Neural crest cell (in vitro differentiated cells): ENCODE results near the gene NUMBL. TPM values are rescaled to one million over a fixed set of nuclear protein-coding genes. Genes with fewer than 3 reads are reported as not detected.

ENCODE experiments used
- DNase-seq: peaks from one replicate; pipeline ENCODE4 v3.0.0; 2021; ENCODE audit warnings: low read depth, mixed read lengths, low spot score
- H3K27ac Mint-ChIP-seq: one replicate; pipeline ENCODE4 v1.8.0; 2021; ENCODE audit warnings: mild to moderate bottlenecking, mixed read lengths; ENCODE audit not compliant: unreplicated experiment
- H3K27me3 Mint-ChIP-seq: 2 replicates; pipeline ENCODE4 v1.8.0; 2021; ENCODE audit warnings: low read depth, mild to moderate bottlenecking, mixed read lengths
- H3K36me3 Mint-ChIP-seq: 2 replicates; pipeline ENCODE4 v1.8.0; 2021; ENCODE audit warnings: low read depth, mild to moderate bottlenecking, mixed read lengths
- H3K4me1 Mint-ChIP-seq: 2 replicates; pipeline ENCODE4 v1.8.0; 2021; ENCODE audit warnings: mixed read lengths
- H3K4me3 Mint-ChIP-seq: one replicate; pipeline ENCODE4 v1.8.0; 2021; ENCODE audit warnings: mild to moderate bottlenecking, mixed read lengths
- H3K9me3 Mint-ChIP-seq: 2 replicates; pipeline ENCODE4 v1.8.0; 2021; ENCODE audit warnings: mixed read lengths
- total RNA-seq: library from RNA; stranded (reverse); gene quantifications from 2 replicates; pipeline ENCODE4 v1.2.1, GENCODE V29; 2021
- TF ChIP-seq, protein P1 (sequence below): fragments of 200-600 bp; sonication (generic); conservative IDR thresholded peaks from 2 replicates; pipeline ENCODE4 v1.5.0; 2021; ENCODE audit warnings: antibody characterized with exemption, mild to moderate bottlenecking

Gene NUMBL
- total RNA-seq, 1 donor from 2014 or later, result 26.8 TPM

DNA sequence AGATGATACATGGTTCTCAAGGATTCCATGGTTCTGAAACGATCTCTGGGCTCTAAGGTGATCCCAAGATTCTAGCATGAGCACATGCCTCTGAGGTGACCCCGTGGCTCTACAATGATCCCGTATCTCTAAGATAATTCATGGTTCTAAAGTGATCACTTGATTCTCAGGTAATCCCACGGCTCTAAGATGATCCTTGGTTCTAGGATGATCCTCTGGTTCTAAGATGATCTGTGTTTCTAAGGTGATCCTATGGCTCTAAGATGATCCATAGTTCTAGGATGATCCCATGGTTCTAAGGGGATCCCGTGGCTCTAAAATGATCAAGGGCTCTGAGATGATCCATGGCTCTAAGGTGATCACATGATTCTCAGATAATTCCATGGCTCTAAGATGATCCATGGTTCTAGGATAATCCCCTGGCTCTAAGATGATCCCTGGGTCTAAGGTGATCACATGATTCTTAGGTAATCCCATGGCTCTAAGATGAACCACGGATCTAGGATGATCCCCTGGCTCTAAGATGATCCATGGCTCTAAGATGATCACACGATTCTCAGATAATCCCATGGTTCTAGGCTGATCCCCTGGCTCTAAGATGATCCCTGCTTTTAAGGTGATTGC lies 21.3 kb downstream of the NUMBL start:
- H3K4me3 Mint-ChIP-seq, result no peak overlapping the region
- no peak overlapping the region for H3K27ac Mint-ChIP-seq
- peaks cover 5% of the 10 kb centered on the region for H3K9me3 Mint-ChIP-seq
- H3K4me1 Mint-ChIP-seq, result no peaks in the 10 kb centered on the region
- TF ChIP-seq, protein P1, sequence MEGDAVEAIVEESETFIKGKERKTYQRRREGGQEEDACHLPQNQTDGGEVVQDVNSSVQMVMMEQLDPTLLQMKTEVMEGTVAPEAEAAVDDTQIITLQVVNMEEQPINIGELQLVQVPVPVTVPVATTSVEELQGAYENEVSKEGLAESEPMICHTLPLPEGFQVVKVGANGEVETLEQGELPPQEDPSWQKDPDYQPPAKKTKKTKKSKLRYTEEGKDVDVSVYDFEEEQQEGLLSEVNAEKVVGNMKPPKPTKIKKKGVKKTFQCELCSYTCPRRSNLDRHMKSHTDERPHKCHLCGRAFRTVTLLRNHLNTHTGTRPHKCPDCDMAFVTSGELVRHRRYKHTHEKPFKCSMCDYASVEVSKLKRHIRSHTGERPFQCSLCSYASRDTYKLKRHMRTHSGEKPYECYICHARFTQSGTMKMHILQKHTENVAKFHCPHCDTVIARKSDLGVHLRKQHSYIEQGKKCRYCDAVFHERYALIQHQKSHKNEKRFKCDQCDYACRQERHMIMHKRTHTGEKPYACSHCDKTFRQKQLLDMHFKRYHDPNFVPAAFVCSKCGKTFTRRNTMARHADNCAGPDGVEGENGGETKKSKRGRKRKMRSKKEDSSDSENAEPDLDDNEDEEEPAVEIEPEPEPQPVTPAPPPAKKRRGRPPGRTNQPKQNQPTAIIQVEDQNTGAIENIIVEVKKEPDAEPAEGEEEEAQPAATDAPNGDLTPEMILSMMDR, result no peak
- peaks cover 22% of the 10 kb centered on the region for H3K36me3 Mint-ChIP-seq
- no peaks in the 10 kb centered on the region for H3K27me3 Mint-ChIP-seq
- DNase-seq, result no peak

DNA sequence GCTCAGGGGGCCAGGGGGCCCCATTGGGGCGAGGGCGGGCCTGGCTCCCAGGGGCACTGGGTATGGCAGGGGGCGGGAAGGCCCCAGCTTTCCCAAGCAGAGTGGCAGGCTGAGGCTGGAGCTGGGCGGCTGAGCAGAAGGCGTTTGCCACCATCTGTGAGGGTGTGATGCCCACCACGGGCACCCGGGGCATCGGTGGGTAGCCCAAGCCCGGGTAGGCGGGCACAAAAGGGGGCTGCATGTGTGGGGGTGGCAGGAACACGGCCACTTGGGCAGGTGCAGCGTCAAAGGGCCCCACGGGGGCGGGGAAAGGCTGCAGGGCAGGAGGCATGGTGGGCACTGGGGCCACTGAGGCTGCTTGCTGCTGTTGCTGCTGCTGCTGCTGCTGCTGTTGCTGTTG lies 22.8 kb downstream of the NUMBL start:
- no peak overlapping the region for H3K4me3 Mint-ChIP-seq

DNA sequence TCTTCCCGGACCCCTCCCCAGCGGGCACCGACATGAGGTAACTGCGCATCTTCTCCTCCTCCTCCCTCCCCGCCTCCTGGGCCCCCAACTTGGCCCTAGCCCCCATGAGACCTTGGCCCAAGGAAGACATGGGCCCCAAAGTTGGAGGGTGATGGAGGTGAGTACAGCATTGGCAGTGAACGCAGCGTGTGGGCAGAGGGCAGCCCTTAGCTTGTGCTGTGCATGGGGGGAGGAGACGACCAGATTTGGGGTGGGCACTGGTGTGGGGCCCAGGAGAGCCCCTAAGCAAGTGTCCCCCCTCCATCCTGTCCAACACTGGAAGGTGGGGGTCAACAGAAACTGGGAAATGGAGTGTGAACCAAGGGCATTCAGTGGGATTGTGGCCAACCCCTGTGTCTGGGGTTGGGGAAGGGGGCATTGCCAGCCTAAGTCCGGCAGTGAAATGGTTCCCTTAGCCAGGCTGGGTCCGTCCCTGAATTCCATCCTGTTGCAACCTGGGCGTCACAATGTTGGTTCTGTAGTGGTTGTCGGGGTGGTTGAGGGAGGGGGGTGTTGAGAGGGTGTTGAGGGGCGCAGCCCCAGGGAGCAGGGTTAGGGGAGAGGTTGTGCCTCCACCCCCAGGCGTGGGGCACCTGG lies 23.5 kb downstream of the NUMBL start:
- H3K36me3 Mint-ChIP-seq, result peaks cover 22% of the 10 kb centered on the region
- H3K9me3 Mint-ChIP-seq, result peaks cover 5% of the 10 kb centered on the region
- H3K4me1 Mint-ChIP-seq, result no peaks in the 10 kb centered on the region
- H3K27me3 Mint-ChIP-seq, result peaks cover 3% of the 10 kb centered on the region
- TF ChIP-seq, protein P1, result no peak
- no peak overlapping the region for H3K27ac Mint-ChIP-seq
- H3K4me3 Mint-ChIP-seq, result no peak overlapping the region
- no peak for DNase-seq

More for the DNA sequence above, 22.8 kb downstream of the NUMBL start:
- TF ChIP-seq, protein P1, result no peak
- H3K9me3 Mint-ChIP-seq, result peaks cover 5% of the 10 kb centered on the region
- no peak for DNase-seq
- H3K27me3 Mint-ChIP-seq, result peaks cover 3% of the 10 kb centered on the region
- peaks cover 22% of the 10 kb centered on the region for H3K36me3 Mint-ChIP-seq
- H3K4me1 Mint-ChIP-seq, result no peaks in the 10 kb centered on the region
- H3K27ac Mint-ChIP-seq, result no peak overlapping the region

DNA sequence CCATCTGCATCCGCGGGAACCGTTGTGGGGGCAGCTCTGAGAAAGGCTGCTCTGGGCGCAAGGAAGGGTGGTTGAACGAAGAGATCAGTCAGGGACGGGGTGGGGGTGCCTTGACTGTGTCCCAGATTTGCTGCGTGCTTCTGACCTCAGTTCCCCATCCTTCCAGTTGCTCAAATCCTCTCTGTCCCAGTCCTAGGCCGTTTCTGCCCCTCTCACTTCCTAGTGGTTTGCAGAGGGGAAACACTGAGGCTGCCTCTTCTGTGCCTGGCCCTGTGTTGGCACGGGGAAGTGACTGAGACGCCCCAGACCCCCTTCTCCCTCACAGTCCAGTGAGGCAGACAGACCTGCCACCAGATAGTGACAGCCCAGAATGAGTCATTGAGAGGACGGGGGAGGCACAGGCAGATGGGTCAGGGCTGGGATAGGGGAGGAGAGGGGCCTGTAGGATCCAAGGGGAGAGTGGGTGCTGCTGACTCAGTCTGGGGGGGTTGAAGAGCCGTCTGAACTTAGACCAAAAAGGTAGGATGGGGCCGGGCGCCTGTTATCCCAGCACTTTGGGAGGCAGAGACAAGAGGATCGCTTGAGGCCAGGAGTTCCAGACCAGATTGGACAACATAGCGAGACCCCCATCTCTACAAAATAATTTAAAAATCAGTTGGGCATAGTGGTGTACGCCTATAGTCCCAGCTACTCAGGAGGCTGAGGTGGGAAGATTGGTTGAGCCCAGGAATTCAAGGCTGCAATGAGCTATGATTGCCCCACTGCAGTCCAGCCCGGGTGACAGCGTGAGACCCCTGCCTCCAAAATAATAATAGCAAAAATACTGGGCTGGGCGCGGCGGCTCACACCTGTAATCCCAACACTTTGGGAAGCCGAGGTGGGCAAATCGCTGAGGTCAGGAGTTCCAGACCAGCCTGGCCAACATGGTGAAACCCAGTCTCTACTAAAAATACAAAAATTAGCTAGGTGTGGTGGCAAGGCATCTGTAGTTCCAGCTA lies 26.5 kb downstream of the NUMBL start:
- H3K27me3 Mint-ChIP-seq, result peaks cover 5% of the 10 kb centered on the region
- peaks cover 1% of the 10 kb centered on the region for H3K9me3 Mint-ChIP-seq
- H3K36me3 Mint-ChIP-seq, result peaks cover 3% of the 10 kb centered on the region
- peak overlapping the region; percentile 88 for H3K4me3 Mint-ChIP-seq
- no peak for DNase-seq
- TF ChIP-seq, protein P1, result no peak
- H3K27ac Mint-ChIP-seq, result no peak overlapping the region
- no peaks in the 10 kb centered on the region for H3K4me1 Mint-ChIP-seq

DNA sequence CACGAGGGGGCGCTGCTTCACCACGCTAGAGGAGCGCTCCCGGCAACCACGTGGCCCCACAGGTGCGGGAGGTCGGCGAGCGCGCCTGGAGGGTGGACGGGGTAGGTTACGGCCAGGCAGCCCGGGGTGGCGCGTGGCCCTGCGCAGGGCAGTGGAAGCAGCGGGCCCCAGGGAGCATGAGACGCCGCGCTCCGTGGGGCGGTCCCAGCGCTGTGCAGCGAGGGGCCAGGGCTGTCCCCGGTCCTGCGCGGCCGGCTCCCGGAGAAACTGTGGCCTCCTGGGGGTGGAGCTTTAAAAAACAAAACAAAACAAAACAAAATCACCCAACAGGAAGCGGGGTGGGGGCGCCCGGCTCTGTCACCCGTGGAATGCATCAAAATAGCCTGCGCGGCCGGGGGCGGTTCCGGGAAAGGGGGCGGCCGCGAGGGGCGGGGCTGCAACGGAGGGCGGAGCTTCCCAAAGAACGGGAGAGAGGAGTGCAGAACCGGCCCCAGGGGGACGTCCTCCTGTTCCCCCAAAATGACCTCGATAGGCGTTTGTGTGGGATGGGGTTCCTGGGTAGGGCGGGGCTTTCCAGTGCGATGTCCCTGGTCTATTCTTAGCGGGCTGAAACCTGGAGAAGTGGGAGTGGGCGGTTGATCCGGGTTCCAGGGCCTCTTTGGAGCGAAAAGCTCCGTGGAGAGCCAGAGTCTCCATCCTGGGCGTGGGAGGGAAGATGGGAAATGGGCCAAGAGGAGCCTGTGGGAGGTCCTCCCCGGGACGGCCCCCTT lies 27.3 kb downstream of the NUMBL start:
- DNase-seq, result peak; percentile 96
- peaks cover 5% of the 10 kb centered on the region for H3K27me3 Mint-ChIP-seq
- no peaks in the 10 kb centered on the region for H3K4me1 Mint-ChIP-seq
- no peak overlapping the region for H3K27ac Mint-ChIP-seq
- H3K4me3 Mint-ChIP-seq, result peak overlapping the region; percentile 88
- TF ChIP-seq, protein P1, result peak; percentile 98
- no peaks in the 10 kb centered on the region for H3K36me3 Mint-ChIP-seq
- H3K9me3 Mint-ChIP-seq, result no peaks in the 10 kb centered on the region
